HG03095 (cell line): ENCODE measurements around the gene ATP5MC3.
"Not testable (repeated sequence)": the region's sequence is repeated elsewhere in the genome, so short reads cannot be mapped to it uniquely, and the experiment has no call there.

Experiments used
- ATAC-seq: cut with Tn5 transposase; IDR thresholded peaks from one replicate; pipeline ENCODE4 v1.9.1; 2021; ENCODE audit warnings: moderate library complexity; ENCODE audit not compliant: unreplicated experiment

The ATP5MC3 gene

GRCh38 chr2:175181104-175181876, at the start of gene ATP5MC3:
TSS of gene ATP5MC3 (minus strand) at chr2:175181710. CDS start at chr2:175181393, 317 bp downstream.
- peak; percentile 85 for ATAC-seq

GRCh38 chr2:175228601-175229000, 47.1 kb upstream of the ATP5MC3 start:
- not testable (repeated sequence) for ATAC-seq

GRCh38 chr2:175228179-175228578, 46.7 kb upstream of the ATP5MC3 start:
- ATAC-seq, result no peak

- ATAC-seq, result no peak
Observed at GRCh38 chr2:175227393-175227792, 45.9 kb upstream of the ATP5MC3 start.

GRCh38 chr2:175220075-175220474, 38.6 kb upstream of the ATP5MC3 start:
- no peak for ATAC-seq

GRCh38 chr2:175218551-175218950, 37.0 kb upstream of the ATP5MC3 start:
- no peak for ATAC-seq

GRCh38 chr2:175207741-175208438, 26.4 kb upstream of the ATP5MC3 start:
- no peak for ATAC-seq

- no peak for ATAC-seq
Observed at GRCh38 chr2:175206866-175207265, 25.4 kb upstream of the ATP5MC3 start.

GRCh38 chr2:175205523-175205922, 24.0 kb upstream of the ATP5MC3 start:
- ATAC-seq, result no peak

- ATAC-seq, result no peak
Observed at GRCh38 chr2:175203621-175204496, 22.3 kb upstream of the ATP5MC3 start.

GRCh38 chr2:175195012-175195411, 13.5 kb upstream of the ATP5MC3 start:
- no peak for ATAC-seq

- no peak for ATAC-seq
Observed at GRCh38 chr2:175188761-175189160, 7.3 kb upstream of the ATP5MC3 start.

GRCh38 chr2:175187378-175187777, 5.9 kb upstream of the ATP5MC3 start:
- peak; percentile 57 for ATAC-seq

- ATAC-seq, result no peak
Observed at GRCh38 chr2:175183674-175184073, 2.2 kb upstream of the ATP5MC3 start.

GRCh38 chr2:175181877-175182308, 383 bp upstream of the ATP5MC3 start:
- peak; percentile 4 for ATAC-seq

GRCh38 chr2:175180701-175181103, 808 bp downstream of the ATP5MC3 start:
- ATAC-seq, result peak; percentile 39

- ATAC-seq, result no peak
Observed at GRCh38 chr2:175176624-175177023, 4.9 kb downstream of the ATP5MC3 start.

GRCh38 chr2:175175896-175176295, 5.6 kb downstream of the ATP5MC3 start:
- ATAC-seq, result no peak

GRCh38 chr2:175175320-175175719, 6.2 kb downstream of the ATP5MC3 start:
- ATAC-seq, result no peak

GRCh38 chr2:175170659-175171304, 10.7 kb downstream of the ATP5MC3 start:
- ATAC-seq, result no peak

GRCh38 chr2:175169191-175169590, 12.3 kb downstream of the ATP5MC3 start:
- ATAC-seq, result no peak
